WTC11 (cell line): ENCODE measurements around the gene L1CAM. TPM values are rescaled to one million over a fixed set of nuclear protein-coding genes. Genes with fewer than 3 reads are reported as not detected.

Experiments used
- ATAC-seq: fragments of 200-7000 bp; cut with Tn5 transposase; 2 replicates; pipeline ENCODE4 v1.10.0; 2021; ENCODE audit warnings: mild to moderate bottlenecking, moderate library complexity
- CTCF ChIA-PET: fragments of 300-600 bp; sonication (Branson Sonifier 250); formaldehyde crosslinking; loops from one replicate; lab custom pipeline; 2021; ENCODE audit warnings: antibody characterized with exemption; lab: Charles Lee
- POLR2A ChIA-PET: fragments of 350-600 bp; sonication (Branson Sonifier 250); formaldehyde crosslinking; loops from one replicate; lab custom pipeline; 2021; ENCODE audit warnings: antibody characterized with exemption; lab: Charles Lee
- DNase-seq: peaks from one replicate; pipeline ENCODE4 v3.0.0; 2021; ENCODE audit warnings: low spot score
- H3K27ac Mint-ChIP-seq: 2 replicates; pipeline ENCODE4 v1.8.0; 2021; ENCODE audit warnings: mixed read lengths
- H3K27me3 Mint-ChIP-seq: 2 replicates; pipeline ENCODE4 v1.8.0; 2021; ENCODE audit warnings: low read depth, mild to moderate bottlenecking, moderate library complexity, mixed read lengths
- H3K36me3 Mint-ChIP-seq: 2 replicates; pipeline ENCODE4 v1.8.0; 2021; ENCODE audit warnings: mixed read lengths
- H3K4me1 Mint-ChIP-seq: 2 replicates; pipeline ENCODE4 v1.8.0; 2022; ENCODE audit warnings: mixed read lengths
- H3K4me3 Mint-ChIP-seq: 2 replicates; pipeline ENCODE4 v1.8.0; 2021; ENCODE audit warnings: mild to moderate bottlenecking, moderate library complexity, mixed read lengths
- H3K9me3 Mint-ChIP-seq: 2 replicates; pipeline ENCODE4 v1.8.0; 2021; ENCODE audit warnings: mixed read lengths
- EMX1 ChIP-seq: fragments of 250-450 bp; sonication (Bioruptor Pico); IDR thresholded peaks from 2 replicates; pipeline ENCODE4 v1.8.0; 2021; ENCODE audit warnings: mild to moderate bottlenecking
- ETV6 ChIP-seq: sonication (generic); formaldehyde crosslinking; IDR thresholded peaks from 2 replicates; pipeline ENCODE4 v1.8.1; 2022; ENCODE audit warnings: mild to moderate bottlenecking, missing genetic modification reagents
- HMGA2 ChIP-seq: fragments of 250-450 bp; sonication (Bioruptor Pico); IDR thresholded peaks from 2 replicates; pipeline ENCODE4 v1.4.0; 2021; ENCODE audit warnings: mild to moderate bottlenecking, moderate library complexity
- JAZF1 ChIP-seq: fragments of 250-450 bp; sonication (Bioruptor Pico); IDR thresholded peaks from 2 replicates; pipeline ENCODE4 v1.9.0; 2021; ENCODE audit warnings: moderate library complexity, mild to moderate bottlenecking, inconsistent platforms
- MYBL2 ChIP-seq: sonication (generic); formaldehyde crosslinking; IDR thresholded peaks from 2 replicates; pipeline ENCODE4 v1.8.1; 2023; ENCODE audit warnings: mild to moderate bottlenecking, moderate library complexity, missing genetic modification reagents
- NFE2L1 ChIP-seq: sonication (generic); formaldehyde crosslinking; IDR thresholded peaks from 2 replicates; pipeline ENCODE4 v1.8.1; 2023; ENCODE audit warnings: missing genetic modification reagents
- NFYB ChIP-seq: sonication (generic); formaldehyde crosslinking; conservative IDR thresholded peaks from 2 replicates; pipeline ENCODE4 v1.8.0; 2022; ENCODE audit warnings: low read depth, missing genetic modification reagents
- NR1H2 ChIP-seq: sonication (generic); formaldehyde crosslinking; IDR thresholded peaks from 2 replicates; pipeline ENCODE4 v1.9.0; 2021; ENCODE audit warnings: mild to moderate bottlenecking, moderate library complexity, missing genetic modification reagents
- PRRX2 ChIP-seq: fragments of 250-450 bp; sonication (Bioruptor Pico); IDR thresholded peaks from 2 replicates; pipeline ENCODE4 v1.8.0; 2021; ENCODE audit warnings: mild to moderate bottlenecking
- SP1 ChIP-seq: sonication (generic); formaldehyde crosslinking; conservative IDR thresholded peaks from 2 replicates; pipeline ENCODE4 v1.8.1; 2022; ENCODE audit warnings: missing genetic modification reagents
- ZBTB21 ChIP-seq: sonication (generic); formaldehyde crosslinking; IDR thresholded peaks from 2 replicates; pipeline ENCODE4 v1.8.1; 2023; ENCODE audit warnings: mild to moderate bottlenecking, missing genetic modification reagents, borderline replicate concordance
- ZNF416 ChIP-seq: fragments of 250-450 bp; sonication (Bioruptor Pico); IDR thresholded peaks from 2 replicates; pipeline ENCODE4 v1.9.0; 2021; ENCODE audit warnings: mild to moderate bottlenecking, inconsistent platforms
- total RNA-seq: library from RNA; stranded (reverse); gene quantifications from 3 replicates; pipeline ENCODE4 v1.2.3, GENCODE V29; 2021
- TF ChIP-seq, protein P1 (sequence below): sonication (generic); formaldehyde crosslinking; IDR thresholded peaks from 2 replicates; pipeline ENCODE4 v1.8.1; 2022; ENCODE audit warnings: missing genetic modification reagents, borderline replicate concordance
- TF ChIP-seq, protein P2 (sequence below): fragments of 250-450 bp; sonication (Bioruptor Pico); IDR thresholded peaks from 2 replicates; pipeline ENCODE4 v1.9.0; 2021; ENCODE audit warnings: mild to moderate bottlenecking, borderline replicate concordance
- TF ChIP-seq, protein P3 (sequence below): fragments of 250-450 bp; sonication (Bioruptor Pico); IDR thresholded peaks from 2 replicates; pipeline ENCODE4 v1.8.0; 2021; ENCODE audit warnings: mild to moderate bottlenecking
- TF ChIP-seq, protein P4 (sequence below): sonication (generic); formaldehyde crosslinking; conservative IDR thresholded peaks from 2 replicates; pipeline ENCODE4 v1.8.1; 2022; ENCODE audit warnings: mild to moderate bottlenecking, missing genetic modification reagents
- TF ChIP-seq, protein P5 (sequence below): sonication (generic); formaldehyde crosslinking; IDR thresholded peaks from 2 replicates; pipeline ENCODE4 v1.8.1; 2022; ENCODE audit warnings: mild to moderate bottlenecking, missing genetic modification reagents, moderate library complexity, borderline replicate concordance
- TF ChIP-seq, protein P6 (sequence below): sonication (generic); formaldehyde crosslinking; IDR thresholded peaks from 2 replicates; pipeline ENCODE4 v1.8.0; 2023; ENCODE audit warnings: missing genetic modification reagents, mild to moderate bottlenecking, borderline replicate concordance
- TF ChIP-seq, protein P7 (sequence below): sonication (generic); formaldehyde crosslinking; IDR thresholded peaks from 2 replicates; pipeline ENCODE4 v1.8.0; 2023; ENCODE audit warnings: missing genetic modification reagents

L1CAM gene
- total RNA-seq, 1 experiment from 2014 or later, result 40.2 TPM

DNA sequence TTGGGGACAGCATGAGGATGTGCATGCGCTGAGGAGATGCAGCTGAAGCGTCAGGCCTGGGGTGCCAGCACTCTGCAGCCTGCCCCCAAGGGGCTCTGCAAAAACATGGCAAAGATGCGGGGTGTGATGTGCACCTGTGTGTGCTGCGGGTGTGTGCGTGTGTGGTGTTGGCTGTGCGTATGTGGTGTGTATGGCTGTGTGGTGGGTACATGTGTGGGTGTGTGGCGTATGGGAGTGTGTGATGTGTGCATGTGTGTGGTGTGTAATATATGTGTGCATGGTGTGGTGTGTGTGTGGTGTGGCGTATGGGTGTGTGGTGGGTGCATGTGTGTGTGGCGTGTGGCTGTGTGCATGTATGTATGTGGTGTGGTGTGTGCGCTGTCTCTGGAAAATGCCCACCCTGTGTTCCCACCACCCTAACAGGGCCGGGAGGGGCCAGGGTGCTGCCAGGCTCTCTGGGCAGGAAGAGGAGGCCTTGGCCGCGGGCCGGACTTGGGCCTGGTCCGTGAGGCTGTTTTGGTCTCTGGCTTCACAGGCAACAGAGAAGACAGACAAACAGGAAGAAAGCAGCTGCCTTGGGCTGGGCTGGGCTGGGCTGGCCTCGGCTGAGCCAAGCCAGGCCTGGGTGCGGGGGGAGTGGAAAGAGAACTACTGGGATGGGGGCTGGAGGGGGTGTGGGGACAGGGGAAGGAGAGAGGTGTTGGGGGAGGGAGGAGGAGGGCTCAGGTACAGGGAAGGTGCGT lies 17.4 kb upstream of the L1CAM start:
- no peaks in the 10 kb centered on the region for H3K9me3 Mint-ChIP-seq
- peaks cover 23% of the 10 kb centered on the region for H3K4me1 Mint-ChIP-seq
- peak overlapping the region; percentile 17; the same call in 1 of the 2 replicates for H3K27ac Mint-ChIP-seq
- ChIA-PET CTCF (no interaction called here), POLR2A (no interaction called here)
- no peaks in the 10 kb centered on the region for H3K36me3 Mint-ChIP-seq
- TF ChIP-seq MYBL2 (CRISPR knock-in tag), result no peak
- TF ChIP-seq, protein P1, sequence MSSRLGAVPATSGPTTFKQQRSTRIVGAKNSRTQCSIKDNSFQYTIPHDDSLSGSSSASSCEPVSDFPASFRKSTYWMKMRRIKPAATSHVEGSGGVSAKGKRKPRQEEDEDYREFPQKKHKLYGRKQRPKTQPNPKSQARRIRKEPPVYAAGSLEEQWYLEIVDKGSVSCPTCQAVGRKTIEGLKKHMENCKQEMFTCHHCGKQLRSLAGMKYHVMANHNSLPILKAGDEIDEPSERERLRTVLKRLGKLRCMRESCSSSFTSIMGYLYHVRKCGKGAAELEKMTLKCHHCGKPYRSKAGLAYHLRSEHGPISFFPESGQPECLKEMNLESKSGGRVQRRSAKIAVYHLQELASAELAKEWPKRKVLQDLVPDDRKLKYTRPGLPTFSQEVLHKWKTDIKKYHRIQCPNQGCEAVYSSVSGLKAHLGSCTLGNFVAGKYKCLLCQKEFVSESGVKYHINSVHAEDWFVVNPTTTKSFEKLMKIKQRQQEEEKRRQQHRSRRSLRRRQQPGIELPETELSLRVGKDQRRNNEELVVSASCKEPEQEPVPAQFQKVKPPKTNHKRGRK (CRISPR knock-in tag), result no peak
- TF ChIP-seq, protein P2, sequence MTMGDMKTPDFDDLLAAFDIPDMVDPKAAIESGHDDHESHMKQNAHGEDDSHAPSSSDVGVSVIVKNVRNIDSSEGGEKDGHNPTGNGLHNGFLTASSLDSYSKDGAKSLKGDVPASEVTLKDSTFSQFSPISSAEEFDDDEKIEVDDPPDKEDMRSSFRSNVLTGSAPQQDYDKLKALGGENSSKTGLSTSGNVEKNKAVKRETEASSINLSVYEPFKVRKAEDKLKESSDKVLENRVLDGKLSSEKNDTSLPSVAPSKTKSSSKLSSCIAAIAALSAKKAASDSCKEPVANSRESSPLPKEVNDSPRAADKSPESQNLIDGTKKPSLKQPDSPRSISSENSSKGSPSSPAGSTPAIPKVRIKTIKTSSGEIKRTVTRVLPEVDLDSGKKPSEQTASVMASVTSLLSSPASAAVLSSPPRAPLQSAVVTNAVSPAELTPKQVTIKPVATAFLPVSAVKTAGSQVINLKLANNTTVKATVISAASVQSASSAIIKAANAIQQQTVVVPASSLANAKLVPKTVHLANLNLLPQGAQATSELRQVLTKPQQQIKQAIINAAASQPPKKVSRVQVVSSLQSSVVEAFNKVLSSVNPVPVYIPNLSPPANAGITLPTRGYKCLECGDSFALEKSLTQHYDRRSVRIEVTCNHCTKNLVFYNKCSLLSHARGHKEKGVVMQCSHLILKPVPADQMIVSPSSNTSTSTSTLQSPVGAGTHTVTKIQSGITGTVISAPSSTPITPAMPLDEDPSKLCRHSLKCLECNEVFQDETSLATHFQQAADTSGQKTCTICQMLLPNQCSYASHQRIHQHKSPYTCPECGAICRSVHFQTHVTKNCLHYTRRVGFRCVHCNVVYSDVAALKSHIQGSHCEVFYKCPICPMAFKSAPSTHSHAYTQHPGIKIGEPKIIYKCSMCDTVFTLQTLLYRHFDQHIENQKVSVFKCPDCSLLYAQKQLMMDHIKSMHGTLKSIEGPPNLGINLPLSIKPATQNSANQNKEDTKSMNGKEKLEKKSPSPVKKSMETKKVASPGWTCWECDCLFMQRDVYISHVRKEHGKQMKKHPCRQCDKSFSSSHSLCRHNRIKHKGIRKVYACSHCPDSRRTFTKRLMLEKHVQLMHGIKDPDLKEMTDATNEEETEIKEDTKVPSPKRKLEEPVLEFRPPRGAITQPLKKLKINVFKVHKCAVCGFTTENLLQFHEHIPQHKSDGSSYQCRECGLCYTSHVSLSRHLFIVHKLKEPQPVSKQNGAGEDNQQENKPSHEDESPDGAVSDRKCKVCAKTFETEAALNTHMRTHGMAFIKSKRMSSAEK (CRISPR knock-in tag), result no peak
- no peak for TF ChIP-seq PRRX2 (CRISPR knock-in tag)
- no peak for TF ChIP-seq NR1H2 (CRISPR knock-in tag)
- TF ChIP-seq, protein P3, sequence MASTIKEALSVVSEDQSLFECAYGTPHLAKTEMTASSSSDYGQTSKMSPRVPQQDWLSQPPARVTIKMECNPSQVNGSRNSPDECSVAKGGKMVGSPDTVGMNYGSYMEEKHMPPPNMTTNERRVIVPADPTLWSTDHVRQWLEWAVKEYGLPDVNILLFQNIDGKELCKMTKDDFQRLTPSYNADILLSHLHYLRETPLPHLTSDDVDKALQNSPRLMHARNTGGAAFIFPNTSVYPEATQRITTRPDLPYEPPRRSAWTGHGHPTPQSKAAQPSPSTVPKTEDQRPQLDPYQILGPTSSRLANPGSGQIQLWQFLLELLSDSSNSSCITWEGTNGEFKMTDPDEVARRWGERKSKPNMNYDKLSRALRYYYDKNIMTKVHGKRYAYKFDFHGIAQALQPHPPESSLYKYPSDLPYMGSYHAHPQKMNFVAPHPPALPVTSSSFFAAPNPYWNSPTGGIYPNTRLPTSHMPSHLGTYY (CRISPR knock-in tag), result no peak
- no peak for TF ChIP-seq NFYB (CRISPR knock-in tag)
- TF ChIP-seq, protein P4, sequence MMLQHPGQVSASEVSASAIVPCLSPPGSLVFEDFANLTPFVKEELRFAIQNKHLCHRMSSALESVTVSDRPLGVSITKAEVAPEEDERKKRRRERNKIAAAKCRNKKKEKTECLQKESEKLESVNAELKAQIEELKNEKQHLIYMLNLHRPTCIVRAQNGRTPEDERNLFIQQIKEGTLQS, result no peak
- TF ChIP-seq ZNF416 (CRISPR knock-in tag), result no peak
- TF ChIP-seq ZBTB21 (CRISPR knock-in tag), result no peak
- TF ChIP-seq, protein P5, sequence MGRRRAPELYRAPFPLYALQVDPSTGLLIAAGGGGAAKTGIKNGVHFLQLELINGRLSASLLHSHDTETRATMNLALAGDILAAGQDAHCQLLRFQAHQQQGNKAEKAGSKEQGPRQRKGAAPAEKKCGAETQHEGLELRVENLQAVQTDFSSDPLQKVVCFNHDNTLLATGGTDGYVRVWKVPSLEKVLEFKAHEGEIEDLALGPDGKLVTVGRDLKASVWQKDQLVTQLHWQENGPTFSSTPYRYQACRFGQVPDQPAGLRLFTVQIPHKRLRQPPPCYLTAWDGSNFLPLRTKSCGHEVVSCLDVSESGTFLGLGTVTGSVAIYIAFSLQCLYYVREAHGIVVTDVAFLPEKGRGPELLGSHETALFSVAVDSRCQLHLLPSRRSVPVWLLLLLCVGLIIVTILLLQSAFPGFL, result no peak
- no peak for TF ChIP-seq JAZF1 (CRISPR knock-in tag)
- TF ChIP-seq SP1, result no peak
- no peak for TF ChIP-seq NFE2L1 (CRISPR knock-in tag)
- TF ChIP-seq, protein P6, sequence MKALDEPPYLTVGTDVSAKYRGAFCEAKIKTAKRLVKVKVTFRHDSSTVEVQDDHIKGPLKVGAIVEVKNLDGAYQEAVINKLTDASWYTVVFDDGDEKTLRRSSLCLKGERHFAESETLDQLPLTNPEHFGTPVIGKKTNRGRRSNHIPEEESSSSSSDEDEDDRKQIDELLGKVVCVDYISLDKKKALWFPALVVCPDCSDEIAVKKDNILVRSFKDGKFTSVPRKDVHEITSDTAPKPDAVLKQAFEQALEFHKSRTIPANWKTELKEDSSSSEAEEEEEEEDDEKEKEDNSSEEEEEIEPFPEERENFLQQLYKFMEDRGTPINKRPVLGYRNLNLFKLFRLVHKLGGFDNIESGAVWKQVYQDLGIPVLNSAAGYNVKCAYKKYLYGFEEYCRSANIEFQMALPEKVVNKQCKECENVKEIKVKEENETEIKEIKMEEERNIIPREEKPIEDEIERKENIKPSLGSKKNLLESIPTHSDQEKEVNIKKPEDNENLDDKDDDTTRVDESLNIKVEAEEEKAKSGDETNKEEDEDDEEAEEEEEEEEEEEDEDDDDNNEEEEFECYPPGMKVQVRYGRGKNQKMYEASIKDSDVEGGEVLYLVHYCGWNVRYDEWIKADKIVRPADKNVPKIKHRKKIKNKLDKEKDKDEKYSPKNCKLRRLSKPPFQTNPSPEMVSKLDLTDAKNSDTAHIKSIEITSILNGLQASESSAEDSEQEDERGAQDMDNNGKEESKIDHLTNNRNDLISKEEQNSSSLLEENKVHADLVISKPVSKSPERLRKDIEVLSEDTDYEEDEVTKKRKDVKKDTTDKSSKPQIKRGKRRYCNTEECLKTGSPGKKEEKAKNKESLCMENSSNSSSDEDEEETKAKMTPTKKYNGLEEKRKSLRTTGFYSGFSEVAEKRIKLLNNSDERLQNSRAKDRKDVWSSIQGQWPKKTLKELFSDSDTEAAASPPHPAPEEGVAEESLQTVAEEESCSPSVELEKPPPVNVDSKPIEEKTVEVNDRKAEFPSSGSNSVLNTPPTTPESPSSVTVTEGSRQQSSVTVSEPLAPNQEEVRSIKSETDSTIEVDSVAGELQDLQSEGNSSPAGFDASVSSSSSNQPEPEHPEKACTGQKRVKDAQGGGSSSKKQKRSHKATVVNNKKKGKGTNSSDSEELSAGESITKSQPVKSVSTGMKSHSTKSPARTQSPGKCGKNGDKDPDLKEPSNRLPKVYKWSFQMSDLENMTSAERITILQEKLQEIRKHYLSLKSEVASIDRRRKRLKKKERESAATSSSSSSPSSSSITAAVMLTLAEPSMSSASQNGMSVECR (CRISPR knock-in tag), result no peak
- no peak for TF ChIP-seq HMGA2 (CRISPR knock-in tag)
- TF ChIP-seq, protein P7, sequence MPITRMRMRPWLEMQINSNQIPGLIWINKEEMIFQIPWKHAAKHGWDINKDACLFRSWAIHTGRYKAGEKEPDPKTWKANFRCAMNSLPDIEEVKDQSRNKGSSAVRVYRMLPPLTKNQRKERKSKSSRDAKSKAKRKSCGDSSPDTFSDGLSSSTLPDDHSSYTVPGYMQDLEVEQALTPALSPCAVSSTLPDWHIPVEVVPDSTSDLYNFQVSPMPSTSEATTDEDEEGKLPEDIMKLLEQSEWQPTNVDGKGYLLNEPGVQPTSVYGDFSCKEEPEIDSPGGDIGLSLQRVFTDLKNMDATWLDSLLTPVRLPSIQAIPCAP (CRISPR knock-in tag), result no peak
- TF ChIP-seq ETV6 (CRISPR knock-in tag), result no peak
- TF ChIP-seq EMX1 (CRISPR knock-in tag), result no peak
- H3K4me3 Mint-ChIP-seq, result no peak overlapping the region
- ATAC-seq (peak; percentile 9; the same call in 1 of the 2 replicates), DNase-seq (no peak)
- H3K27me3 Mint-ChIP-seq, result no peaks in the 10 kb centered on the region
